Left kidney (tissue), 2 donors: ENCODE results near the gene CPVL. TPM values are rescaled to one million over a fixed set of nuclear protein-coding genes. Genes with fewer than 3 reads are reported as not detected.

Experiments used
- DNase-seq: peaks from one replicate; pipeline ENCODE4 v3.0.0-alpha.2; 2013
- polyA plus RNA-seq: library from polyadenylated mRNA; unstranded; fragments of 120-200 nt; gene quantifications from one replicate; pipeline ENCODE4 v1.2.1, GENCODE V29; 2013; ENCODE audit not compliant: insufficient read length

Gene CPVL
- polyA plus RNA-seq, 1 donor, result 57.8 TPM

DNA sequence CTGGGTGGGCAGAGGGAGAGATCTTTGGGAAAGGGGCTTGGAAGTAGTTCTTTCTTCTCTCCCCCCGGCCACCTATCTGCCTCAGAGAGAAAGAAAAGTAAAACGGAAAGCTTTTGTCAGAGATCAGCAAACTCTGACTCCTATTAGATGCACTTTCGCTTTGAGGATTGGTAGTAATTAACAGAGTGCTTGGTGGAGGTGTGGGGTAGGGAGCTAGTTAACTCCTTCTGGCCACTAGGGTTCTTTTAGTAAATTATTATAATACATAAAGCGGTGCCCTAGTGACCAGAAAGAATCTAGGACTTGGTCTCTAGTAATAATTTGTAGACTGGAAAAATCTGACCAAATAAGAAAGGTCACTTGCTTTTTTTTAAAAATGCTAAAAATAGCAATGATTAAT lies 54.6 kb downstream of the CPVL start:
- DNase-seq, result peak; percentile 53

DNA sequence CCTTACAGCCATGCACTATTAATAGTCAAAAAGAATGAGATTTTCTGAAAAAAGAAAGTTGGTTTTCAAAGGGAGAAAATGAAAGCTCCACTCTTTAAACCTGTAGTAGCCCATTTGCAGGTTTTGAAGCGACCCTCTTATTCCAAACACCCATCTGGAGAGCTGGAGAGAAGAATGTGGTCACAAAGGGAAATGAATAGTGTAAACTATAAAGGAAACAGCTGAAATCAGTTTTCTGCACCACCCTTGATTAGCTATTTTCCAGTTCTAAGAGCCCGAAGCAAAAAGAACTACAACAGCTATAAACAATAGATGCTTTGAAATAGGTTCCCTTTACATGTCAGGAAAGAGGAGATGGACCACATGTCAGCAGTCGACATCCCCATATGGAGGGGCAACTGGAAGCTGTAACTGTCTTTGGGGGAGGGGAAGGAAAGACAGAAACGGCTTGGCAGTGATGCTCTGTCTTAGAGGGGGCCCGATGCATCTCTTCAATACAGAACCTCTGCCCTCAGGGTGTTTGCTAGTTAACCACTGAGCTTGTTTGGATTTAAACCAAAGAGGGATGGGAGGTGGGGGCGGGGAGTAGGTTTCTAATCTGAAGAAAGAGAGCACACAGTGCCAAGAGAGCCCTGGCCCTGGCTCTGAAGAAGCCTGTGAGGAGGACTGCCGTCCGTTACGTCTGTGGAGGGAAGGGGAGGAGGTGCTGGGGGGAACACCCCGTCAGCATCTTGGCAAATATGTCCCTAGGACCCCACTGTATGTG lies 55.3 kb downstream of the CPVL start:
- peak; percentile 51 for DNase-seq

DNA sequence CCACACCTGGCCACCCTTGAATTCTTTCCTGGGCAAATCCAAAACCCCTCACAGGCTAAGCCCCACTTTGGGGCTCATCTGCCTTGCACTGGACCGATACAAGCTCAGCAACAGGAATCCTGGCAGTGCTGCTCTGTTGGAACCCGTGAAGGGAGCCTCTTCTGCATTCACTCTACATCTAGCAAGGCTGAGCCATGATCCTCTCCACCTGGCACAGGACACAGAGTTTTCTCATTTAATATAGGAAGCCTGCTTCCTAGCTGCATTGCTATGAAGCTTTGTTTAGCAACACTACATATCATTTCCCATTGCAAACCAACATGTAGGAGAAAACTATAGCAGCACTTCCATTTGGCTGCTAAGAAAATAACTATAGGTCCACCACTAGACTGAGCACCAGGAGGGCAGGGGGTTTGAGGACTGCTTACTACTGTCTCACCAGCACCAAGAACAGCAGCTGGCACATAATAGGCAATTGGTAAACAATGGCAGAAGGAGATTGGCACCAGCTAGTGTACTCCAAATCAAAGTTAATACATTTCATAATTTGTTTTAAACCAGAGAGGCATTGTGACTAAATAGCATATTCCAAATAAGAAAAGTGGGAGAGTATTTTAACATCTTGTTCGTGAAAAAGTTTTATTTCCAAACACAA lies 56.1 kb downstream of the CPVL start:
- no peak for DNase-seq

DNA sequence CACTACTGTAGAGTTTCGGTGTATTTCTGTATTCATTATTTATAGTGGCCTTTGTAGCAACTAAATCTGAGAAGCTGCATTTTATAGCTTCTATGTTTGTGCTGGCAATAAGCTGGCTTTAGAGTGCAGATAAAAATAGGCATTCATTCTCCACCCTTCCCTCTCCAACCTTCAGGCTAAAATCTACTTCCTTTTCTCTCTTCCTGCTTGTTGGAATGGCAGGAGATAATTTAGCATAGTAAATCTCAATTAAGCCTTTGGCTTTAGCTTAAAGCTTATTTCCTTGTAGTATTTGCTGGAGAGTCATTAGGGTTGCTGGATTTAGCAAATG lies 58.5 kb downstream of the CPVL start:
- DNase-seq, result peak; percentile 46

DNA sequence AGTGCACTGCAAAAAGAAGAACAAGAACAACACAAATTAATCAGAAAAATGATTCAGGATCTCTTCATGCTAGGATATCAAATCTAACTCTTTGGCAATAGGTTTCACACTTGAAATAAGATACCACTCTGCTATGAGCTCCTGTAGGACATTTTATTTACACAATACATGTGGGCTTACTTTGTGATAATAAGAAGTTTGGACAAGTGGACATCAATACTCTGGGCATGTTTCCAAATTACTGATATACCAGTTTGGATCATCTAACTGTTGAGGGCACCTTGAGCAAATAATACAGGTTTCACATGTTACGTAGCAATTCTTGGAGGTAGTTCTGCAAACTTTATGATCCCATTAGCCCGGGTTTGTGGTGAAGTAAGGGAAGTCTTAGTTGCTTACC lies 59.8 kb downstream of the CPVL start:
- DNase-seq, result no peak

DNA sequence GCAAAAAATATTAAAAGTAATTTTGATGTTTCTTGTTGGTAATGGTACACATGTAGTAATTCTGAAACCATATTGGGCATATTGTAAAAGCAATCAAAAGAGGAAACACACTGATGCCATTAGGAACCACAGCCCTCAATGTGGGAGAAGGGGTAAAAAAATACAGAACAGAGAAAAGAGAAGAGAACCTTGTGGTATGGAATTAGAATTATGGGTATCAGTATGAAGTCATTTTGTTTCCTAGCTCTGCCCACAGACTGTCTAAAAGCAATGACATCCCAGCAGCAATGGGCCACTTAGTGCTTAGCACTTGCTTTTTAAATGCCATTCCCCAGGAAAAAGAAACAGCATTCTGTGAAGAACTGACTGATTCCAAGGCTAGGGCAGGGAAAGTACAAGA lies 61.5 kb downstream of the CPVL start:
- no peak for DNase-seq

DNA sequence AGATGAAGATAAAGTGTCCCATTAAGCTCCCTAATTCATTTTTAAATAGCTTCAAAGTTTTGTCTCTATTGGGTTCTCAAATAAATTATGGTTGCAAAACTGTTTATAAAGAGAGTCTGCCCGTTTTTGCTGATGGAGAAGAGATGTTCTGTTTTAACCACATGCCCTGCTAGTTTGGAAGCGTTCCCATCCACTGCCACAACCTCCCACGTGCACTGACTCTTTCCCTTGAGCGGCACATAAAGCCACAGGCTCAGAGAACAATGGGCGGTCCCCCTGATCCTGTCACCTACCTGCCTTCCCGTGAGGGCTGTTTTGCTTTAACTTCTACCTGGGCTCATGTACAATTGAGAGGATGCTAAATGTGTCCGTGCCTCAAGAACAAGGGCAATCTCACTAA lies 65.5 kb downstream of the CPVL start:
- DNase-seq, result no peak

DNA sequence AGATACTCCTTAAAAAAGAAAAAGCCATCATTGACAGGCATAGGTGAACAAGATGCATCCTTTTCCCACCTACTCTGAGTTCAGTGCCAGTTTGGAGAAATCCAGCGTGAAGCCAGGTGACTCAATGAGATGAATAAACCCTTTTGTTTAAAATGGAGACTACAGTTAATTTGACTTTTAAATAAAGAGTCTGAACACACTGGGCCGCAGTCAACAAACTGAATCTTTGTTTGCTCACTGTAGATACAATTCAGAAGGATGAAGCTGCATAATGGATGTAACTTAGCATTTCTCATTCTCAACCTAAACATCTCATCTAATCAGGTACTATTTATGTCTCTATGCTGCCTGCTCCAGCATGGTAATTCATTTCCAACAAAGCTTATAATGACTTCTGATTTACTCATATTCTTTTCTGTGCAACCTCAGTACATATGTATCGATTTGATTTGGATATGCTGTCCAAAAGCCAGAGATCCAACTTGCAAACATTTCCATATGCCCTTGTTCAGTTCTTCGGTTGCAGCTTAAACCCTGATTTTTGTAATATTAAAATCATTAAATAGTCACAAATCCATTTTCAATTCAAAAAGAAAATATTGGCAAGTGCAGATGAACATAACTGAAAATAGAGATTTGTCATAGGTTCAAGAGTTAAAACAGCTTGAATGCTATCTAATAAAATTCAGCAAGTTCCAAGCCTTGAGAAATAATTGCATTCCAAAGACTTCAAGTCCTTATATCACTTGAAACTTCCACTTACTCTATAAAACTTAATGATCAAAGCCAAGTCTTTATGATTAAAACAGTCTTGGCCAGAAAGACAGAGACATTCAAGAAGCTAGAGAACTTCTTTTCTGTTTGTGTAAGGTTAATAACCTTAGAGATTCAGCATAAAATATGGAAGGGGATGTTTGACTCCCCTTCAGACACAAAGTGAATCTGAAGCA lies 67.8 kb downstream of the CPVL start:
- no peak for DNase-seq

DNA sequence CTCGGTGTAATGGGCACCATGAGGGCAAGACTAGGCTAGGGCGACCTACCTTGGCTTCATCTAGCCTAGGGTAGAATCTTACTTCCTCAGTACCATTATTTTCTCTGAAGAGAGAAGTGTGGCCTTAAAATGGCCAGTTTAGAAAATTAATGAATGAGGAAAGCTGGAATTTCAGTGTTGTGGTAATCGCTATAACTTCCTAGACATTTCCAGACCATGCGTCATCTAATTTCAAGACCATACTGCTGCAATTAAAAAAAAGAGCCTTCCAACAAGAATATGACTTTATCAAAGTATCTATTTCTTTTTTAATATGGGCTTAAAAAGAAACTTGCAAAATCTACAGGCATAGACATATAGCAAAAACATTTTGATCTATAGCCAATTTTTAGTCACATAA lies 68.5 kb downstream of the CPVL start:
- no peak for DNase-seq

DNA sequence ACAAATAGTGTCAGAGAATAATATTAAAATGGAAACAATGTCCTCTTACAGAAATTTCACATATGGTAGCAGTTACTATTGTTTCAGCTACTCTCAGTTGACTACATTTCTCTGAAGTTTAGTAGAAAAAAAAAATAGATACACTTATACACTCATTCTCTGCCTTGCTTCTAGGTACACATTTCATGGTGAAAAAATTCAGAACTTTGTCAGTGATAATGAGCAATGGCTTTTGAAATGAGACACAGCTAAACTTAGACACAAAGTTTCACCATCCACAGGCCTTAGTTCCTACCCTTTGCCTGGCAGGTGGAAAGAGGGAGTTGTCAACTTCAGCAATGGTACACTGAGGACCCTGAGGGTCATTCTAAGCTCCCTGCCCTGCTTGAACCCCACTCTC lies 69.2 kb downstream of the CPVL start:
- DNase-seq, result no peak

DNA sequence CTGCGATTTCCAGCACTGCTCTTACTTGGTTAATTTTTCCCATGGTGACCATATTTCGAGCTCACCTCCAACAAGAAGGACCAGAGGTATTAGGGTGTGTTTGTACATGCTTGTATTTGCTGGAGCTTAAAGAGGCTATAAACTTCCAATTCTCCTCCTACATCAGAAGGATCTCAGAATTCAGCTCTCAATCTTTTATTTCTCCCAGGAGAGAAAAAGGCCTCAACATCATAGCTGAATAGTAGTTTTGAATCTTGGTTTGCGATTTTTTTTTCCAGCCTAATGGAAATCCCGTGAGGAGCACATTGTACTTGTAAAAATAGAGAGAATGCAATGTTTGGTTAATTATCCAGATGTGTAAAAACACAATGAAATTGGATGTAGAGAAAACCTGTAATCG lies 69.7 kb downstream of the CPVL start:
- DNase-seq, result no peak

DNA sequence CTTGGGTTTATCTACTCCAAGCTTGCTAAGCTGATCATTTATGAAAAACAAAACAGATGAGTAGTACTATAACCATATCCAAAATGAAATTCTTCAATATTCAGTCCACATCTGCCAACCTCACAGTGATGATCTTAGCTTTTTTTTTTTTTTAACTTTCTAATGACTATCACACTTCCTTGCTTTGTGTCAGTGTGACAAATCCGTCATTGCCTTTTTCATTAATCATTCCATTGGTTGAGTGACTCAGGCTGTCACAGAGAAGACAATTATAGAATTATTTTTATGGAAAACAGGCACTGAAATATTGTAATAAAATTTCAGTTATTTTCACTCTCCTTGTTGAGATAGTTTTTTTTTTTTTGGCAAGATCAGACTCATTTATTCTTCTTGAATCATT lies 70.7 kb downstream of the CPVL start:
- no peak for DNase-seq

DNA sequence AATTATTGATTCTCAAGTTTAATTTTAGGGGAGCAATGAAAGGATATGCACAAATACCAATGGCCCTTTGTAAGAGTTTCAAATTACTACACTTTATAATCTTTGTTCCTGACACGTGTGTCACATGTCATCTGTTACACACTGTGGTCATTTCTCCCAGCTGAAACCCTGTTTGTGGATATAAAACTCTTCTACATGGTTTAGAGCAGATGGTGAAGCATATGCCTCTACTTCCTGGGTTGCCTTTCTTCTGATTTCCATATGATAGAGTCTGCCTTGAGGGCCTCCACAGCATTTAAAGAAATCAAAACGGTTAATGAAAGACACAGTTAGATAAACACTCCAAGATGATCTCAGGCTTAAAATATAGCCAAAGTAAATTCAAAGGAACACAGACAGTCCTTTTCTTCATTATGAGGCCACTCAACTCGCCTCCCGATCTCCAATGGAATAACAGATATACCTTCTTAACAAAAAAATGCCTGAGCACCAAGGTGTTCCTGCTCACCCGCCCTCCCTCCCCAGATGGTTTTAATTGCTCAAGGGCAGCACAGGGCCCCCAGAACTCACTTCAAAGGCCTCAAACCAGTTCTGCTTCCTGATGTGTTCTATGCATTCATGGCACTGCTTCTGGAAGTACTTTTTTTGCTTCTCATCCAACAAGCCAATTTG lies 75.0 kb downstream of the CPVL start:
- DNase-seq, result no peak

DNA sequence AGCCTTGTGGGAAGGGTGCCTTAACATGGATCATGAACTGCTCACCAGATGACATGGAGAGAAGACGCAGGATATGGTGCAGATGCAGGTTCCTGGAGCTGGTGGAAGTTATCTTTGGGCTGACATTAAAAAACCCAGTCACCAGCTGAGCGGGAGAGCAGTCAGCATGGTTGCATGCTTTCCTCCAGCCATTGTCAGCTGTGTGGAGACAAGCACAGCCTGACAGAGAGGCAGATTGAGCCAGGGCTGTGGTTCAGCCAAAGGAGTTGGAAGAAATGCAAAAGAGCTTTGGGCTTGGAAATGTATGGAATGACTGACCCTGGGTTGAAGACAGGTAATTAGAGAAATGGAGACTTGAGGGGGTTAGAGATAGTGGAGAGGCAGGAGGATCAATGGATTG lies 79.7 kb downstream of the CPVL start:
- no peak for DNase-seq

DNA sequence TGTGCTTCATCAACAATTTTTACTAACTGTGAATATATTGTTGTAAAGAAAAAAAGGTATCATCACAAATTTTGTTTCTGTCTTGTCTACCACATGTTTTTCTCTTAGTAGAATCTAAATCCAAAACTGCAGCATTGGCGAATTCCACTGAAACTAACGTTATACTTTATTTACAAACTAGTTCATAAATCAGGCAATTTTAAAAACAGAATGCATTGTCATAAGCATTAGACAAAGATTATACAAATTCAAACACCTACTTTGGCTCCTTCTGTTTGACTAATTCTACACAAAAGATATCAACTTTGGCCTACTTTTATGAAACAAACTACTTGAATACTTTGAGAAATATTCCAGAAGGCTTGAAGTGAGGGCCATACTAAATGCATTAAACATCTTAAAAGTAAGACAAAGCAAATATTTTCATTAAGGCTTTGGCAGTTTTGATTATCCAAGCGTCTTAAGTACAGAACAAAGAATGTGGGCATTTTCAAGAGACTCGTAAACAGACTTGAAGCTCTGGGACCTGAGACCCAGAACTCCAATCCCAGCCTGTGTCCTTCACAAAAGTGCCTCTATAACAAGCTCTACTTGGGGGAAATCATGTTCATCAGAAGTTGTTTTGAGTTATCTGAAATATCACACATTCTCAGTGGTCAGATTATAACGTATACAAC lies 81.0 kb downstream of the CPVL start:
- DNase-seq, result no peak

DNA sequence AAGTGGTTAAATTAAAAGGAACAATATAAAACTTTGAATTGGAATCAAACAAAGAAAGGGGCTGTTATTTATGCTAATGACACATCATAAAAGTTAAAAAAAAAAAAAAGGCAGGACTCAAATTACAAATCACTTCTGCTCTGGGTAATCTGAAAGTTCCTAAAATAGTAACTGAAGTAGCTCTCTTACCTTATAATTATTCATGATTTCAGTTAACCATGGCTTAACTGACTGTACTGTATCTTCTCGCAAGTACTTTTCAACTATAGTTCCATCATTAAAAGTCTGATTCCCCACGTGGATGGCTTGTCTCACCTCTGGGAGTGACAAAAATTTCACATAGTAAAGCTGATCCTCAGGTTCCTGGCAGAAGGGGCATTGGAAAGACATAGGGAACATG lies 82.5 kb downstream of the CPVL start:
- DNase-seq, result no peak

DNA sequence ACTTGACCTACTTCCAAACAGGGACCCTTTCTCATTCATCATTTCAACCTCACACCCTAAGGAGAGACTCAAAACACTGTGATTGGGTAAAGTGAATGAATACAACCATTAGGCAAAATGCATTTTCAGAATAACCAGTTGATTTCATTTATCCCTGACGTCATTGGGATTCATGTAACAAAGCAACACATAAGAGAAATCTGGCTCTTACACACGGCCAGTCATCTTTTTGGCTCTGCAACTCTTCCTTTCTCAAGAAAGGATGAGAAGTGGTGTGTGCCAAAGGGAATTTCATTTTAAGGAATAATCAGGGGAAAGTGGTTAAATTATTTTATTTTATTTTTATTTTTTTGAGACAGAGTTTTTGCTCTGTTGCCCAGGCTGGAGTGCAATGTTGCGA lies 83.1 kb downstream of the CPVL start:
- no peak for DNase-seq

DNA sequence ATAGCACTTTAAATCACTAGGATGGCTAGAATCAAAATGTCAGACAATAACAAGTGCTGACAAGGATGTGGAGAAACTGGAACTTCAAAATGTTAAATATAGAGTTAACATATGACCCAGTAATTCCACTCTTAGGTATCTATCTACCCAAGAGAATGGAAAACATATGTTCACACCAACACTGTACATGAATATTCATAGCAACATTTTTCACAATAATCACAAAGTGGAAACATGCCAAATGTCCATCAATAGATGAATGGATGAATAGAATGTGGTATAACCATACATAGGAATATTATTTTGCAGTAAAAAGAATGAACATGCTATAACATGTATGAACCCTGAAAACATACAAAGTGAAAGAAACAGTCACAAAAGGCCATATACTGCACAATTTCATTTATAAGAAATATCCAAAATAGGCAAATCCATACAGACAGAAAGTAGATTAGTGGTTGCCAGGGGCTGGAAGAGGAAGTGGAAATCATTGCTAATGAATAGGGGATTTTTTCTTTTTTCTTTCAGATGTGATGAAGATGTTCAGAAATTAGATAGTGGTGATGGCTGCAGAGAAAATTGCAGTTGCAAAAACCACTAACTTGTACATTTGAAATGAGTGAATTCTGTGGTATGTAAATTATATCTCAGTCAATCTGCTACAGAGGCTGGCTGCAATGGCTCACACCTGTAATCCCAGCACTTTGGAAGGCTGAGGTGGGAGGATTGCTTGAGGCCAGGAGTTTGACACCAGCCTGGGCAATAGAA lies 93.0 kb downstream of the CPVL start:
- DNase-seq, result no peak

DNA sequence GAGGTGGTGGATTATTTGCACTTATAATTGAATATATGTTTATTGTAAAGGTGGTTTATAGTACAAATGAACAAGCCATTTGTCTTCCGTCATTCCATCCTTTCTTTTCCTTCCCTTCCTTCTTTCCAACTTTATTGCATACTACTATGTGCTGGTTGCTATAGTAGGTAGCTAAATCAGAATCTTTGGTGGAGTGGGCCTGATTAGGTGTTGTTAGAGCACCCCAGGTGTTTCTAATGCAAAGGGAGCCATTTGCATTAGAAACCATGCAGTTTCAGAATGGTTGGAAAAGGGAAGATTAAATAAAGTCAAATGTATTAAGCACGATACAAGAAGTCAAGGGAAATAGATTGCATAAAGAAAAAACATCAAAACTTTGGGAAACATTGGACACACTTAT lies 99.4 kb downstream of the CPVL start:
- no peak for DNase-seq

DNA sequence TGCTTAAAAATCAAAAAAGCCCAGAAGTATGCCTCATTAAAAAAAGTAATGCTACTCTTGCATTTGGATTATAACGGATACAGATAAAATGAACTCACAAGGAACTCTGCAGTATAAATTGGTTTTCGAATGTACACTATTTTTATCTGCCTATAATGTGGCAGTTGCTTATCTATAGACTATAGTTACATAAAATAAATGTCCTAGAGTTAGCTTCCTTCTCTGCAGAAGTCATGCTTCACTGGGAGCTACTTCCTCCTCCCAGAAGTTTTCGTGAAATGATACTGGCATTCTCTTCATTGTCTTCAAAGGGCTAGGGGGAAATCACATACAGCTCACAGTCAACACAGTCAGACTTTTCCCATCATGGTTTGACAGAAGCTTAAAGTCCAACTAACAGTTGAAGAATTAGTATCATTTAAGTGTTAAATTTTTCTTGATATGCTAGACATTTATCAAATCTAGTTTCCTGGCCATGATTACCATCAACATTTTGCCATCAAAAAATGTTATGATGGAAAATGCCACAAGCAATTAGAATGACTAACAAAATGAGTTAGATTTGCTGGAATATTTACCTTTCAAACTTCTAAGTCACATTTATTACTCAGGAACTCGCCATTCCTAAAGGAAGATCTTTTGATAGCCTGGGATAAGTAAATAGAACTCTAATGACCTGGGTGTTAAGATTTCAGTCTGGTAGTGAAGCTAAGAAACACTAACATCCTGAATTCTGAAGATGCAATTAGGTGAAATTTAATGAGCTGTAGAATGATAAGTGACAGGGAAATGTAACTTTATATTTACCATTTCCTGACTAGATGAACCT lies 100.9 kb downstream of the CPVL start:
- DNase-seq, result peak; percentile 52
